GM19351 (cell line): ENCODE results near the gene TSPAN6.

Experiments used
- ATAC-seq: cut with Tn5 transposase; IDR thresholded peaks from one replicate; pipeline ENCODE4 v1.9.1; 2021; ENCODE audit warnings: mild to moderate bottlenecking, moderate library complexity; ENCODE audit not compliant: unreplicated experiment

The TSPAN6 gene

GRCh38 chrX:100591256-100592051 lies 45.2 kb downstream of the TSPAN6 start:
- ATAC-seq, result no peak

DNA sequence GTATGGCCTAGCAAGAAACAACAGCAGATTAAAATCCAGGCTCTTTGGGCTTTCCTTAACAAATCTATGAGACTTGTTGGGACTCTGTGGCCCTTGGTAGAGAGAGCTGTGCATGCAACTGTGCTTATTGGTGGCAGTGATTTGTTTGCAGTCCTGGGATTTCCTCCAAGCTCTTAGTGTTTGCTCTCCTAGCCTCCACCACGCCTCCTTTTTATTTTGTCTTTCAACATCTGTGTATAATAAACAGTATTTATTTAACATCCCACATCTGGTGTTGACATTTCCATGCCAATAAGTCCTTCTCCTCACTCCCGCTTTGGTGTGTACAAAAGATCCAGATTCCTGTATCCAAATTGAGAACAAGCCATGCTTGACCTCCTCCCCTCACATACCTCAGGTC lies 48.7 kb downstream of the TSPAN6 start:
- ATAC-seq, result no peak

- ATAC-seq, result no peak
Observed at GRCh38 chrX:100586747-100587146, 49.9 kb downstream of the TSPAN6 start.

GRCh38 chrX:100584611-100585010 lies 52.0 kb downstream of the TSPAN6 start, which contains the start of gene TNMD:
Gene TNMD, plus strand, starts transcription at chrX:100584936. Its CDS starts 83 bp downstream, at chrX:100585019.
- no peak for ATAC-seq
